Trophoblast cell (in vitro differentiated cells and primary cell): ENCODE data around the gene PRR14.

Experiments
- DNase-seq, 2 donors: peaks; one replicate each; pipeline ENCODE4 v3.0.0-alpha.2; 2016
- H2AFZ ChIP-seq: 2 replicates; pipeline ENCODE4 v1.6.1; 2013; ENCODE audit warnings: low read length, moderate library complexity, mild to moderate bottlenecking; ENCODE audit not compliant: insufficient read depth, poor library complexity
- H2AK5ac ChIP-seq: 2 replicates; pipeline ENCODE4 v1.6.1; 2013; ENCODE audit warnings: mild to moderate bottlenecking, low read length
- H2BK120ac ChIP-seq: 2 replicates; pipeline ENCODE4 v1.6.1; 2013; ENCODE audit warnings: low read length, mild to moderate bottlenecking, moderate library complexity; ENCODE audit not compliant: insufficient read depth, poor library complexity
- H2BK12ac ChIP-seq: 2 replicates; pipeline ENCODE4 v1.6.1; 2013; ENCODE audit warnings: mild to moderate bottlenecking, low read length, moderate library complexity
- H2BK5ac ChIP-seq: 2 replicates; pipeline ENCODE4 v1.6.1; 2013; ENCODE audit warnings: low read length, low read depth, moderate library complexity, mild to moderate bottlenecking; ENCODE audit not compliant: poor library complexity
- H3K14ac ChIP-seq: 2 replicates; pipeline ENCODE4 v1.6.1; 2013; ENCODE audit warnings: mild to moderate bottlenecking, low read length
- H3K18ac ChIP-seq: 2 replicates; pipeline ENCODE4 v1.6.1; 2013; ENCODE audit warnings: mild to moderate bottlenecking, low read length
- H3K23ac ChIP-seq: 2 replicates; pipeline ENCODE4 v1.6.1; 2013; ENCODE audit warnings: low read length
- H3K27ac ChIP-seq: 2 replicates; pipeline ENCODE4 v1.5.1; 2013; ENCODE audit warnings: low read depth, mild to moderate bottlenecking, inconsistent platforms, low read length, moderate library complexity
- H3K27me3 ChIP-seq: 2 replicates; pipeline ENCODE4 v1.6.1; 2013; ENCODE audit warnings: inconsistent platforms, mild to moderate bottlenecking, low read length, moderate library complexity; ENCODE audit not compliant: insufficient read depth
- H3K36me3 ChIP-seq, 2 experiments: 1 replicate in 1 of 2; 2 replicates in 1 of 2; pipeline ENCODE4 v1.6.1; 2013; ENCODE audit warnings: low read length in 2 of 2, mild to moderate bottlenecking in 2 of 2, moderate library complexity in 1 of 2; ENCODE audit not compliant: insufficient read depth in 2 of 2, control insufficient read depth in 1 of 2
- H3K4ac ChIP-seq: 2 replicates; pipeline ENCODE4 v1.6.1; 2013; ENCODE audit warnings: low read depth, mild to moderate bottlenecking, low read length, moderate library complexity
- H3K4me1 ChIP-seq, 2 experiments: 1 replicate in 1 of 2; 2 replicates in 1 of 2; pipeline ENCODE4 v1.6.1; 2013; ENCODE audit warnings: low read length in 2 of 2, mild to moderate bottlenecking in 2 of 2, moderate library complexity in 1 of 2; ENCODE audit not compliant: insufficient read depth in 2 of 2, control insufficient read depth in 1 of 2
- H3K4me2 ChIP-seq: 2 replicates; pipeline ENCODE4 v1.6.1; 2013; ENCODE audit warnings: inconsistent platforms, mild to moderate bottlenecking, low read length, moderate library complexity
- H3K4me3 ChIP-seq: 2 replicates; pipeline ENCODE4 v1.5.1; 2013; ENCODE audit warnings: mild to moderate bottlenecking, low read depth, low read length, inconsistent platforms
- H3K79me1 ChIP-seq: one replicate; pipeline ENCODE4 v1.6.1; 2013; ENCODE audit warnings: low read length
- H3K79me2 ChIP-seq: 2 replicates; pipeline ENCODE4 v1.6.1; 2013; ENCODE audit warnings: low read length, mild to moderate bottlenecking; ENCODE audit not compliant: control insufficient read depth, insufficient read depth, poor library complexity
- H3K9ac ChIP-seq: 2 replicates; pipeline ENCODE4 v1.6.1; 2013; ENCODE audit warnings: mild to moderate bottlenecking, low read length
- H3K9me3 ChIP-seq: 2 replicates; pipeline ENCODE4 v1.6.1; 2013; ENCODE audit warnings: low read depth, mild to moderate bottlenecking, control low read depth, inconsistent platforms, low read length; ENCODE audit not compliant: insufficient read depth
- H4K12ac ChIP-seq: 2 replicates; pipeline ENCODE4 v1.6.1; 2013; ENCODE audit warnings: low read depth, mild to moderate bottlenecking, low read length, moderate library complexity
- H4K8ac ChIP-seq: 2 replicates; pipeline ENCODE4 v1.6.1; 2013; ENCODE audit warnings: low read depth, mild to moderate bottlenecking, low read length, moderate library complexity
- H4K91ac ChIP-seq: one replicate; pipeline ENCODE4 v1.6.1; 2013; ENCODE audit warnings: low read depth, mild to moderate bottlenecking, low read length, moderate library complexity
- WGBS: extraction: QIAGEN DNeasy Blood & Tissue Kit; methylation state at CpG from one replicate; pipeline ENCODE4 v1.1.7; 2013; ENCODE audit warnings: missing lambda C conversion rate; ENCODE audit not compliant: insufficient read length, insufficient coverage; ENCODE audit errors: extremely low coverage; 5-methylcytosine and 5-hydroxymethylcytosine counted together

Gene PRR14

DNA sequence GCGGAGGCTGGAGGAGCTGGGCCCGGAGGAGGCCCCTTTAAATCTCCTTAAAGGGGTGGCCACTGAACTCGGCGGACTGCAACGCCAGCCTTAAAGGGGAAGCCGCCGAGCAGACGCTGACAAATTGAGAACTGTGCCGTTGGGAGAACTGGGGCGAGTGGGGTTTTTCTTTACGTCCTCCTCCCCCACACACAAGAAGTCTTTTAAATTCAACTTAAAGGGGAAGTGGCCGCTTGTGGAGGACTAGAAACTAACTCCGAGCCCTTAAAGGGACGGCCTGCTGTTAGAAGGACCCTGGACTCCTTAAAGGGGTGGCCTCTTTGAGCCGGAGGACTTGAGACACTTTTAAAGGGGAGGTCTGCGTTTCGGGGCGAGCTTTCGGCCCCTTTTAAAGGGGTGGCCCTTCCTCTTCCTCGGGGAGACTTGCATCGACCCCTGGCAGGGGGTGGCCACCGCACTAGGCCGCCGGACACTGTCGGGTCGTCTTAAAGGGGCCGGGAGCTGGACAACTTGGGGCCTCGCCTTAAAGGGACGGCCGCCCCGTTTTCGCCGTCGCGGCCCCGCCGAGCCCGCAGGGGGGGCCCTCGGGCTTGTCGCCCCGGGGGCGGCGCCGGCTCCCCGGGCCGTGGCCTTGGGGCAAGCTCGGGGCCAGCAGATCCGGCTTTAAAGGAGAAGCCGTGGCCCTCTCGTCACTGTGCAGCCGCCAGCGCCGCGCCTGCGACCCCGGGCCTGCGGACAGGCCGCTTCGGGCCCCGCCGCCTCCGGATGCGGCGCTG, 8.2 kb downstream of the PRR14 start:
- H3K23ac ChIP-seq, result no peak overlapping the region
- H3K36me3 ChIP-seq, result peaks cover 49 to 55% of the 10 kb centered on the region in 2 experiments
- H3K79me2 ChIP-seq, result peaks cover 18% of the 10 kb centered on the region
- H3K14ac ChIP-seq, result peak overlapping the region; percentile 78
- H3K4me3 ChIP-seq, result peak overlapping the region; percentile 95
- peak overlapping the region; percentile 82 for H4K12ac ChIP-seq
- H4K91ac ChIP-seq, result peak overlapping the region; percentile 77
- peaks cover 3% of the 10 kb centered on the region for H3K9me3 ChIP-seq
- H2AFZ ChIP-seq, result peak overlapping the region; percentile 50
- peak overlapping the region; percentile 41 for H2AK5ac ChIP-seq
- H2BK12ac ChIP-seq, result no peak overlapping the region
- peak overlapping the region; percentile 69 for H2BK120ac ChIP-seq
- peak overlapping the region; percentile 62 for H3K4ac ChIP-seq
- H3K9ac ChIP-seq, result peak overlapping the region; percentile 81
- peak overlapping the region; percentile 62 for H3K18ac ChIP-seq
- peak overlapping the region; percentile 89 for H4K8ac ChIP-seq
- peak overlapping the region; percentile 90 for H2BK5ac ChIP-seq
- WGBS, result no CpG with 5 or more reads among the region's 64 CpGs
- H3K79me1 ChIP-seq, result peaks cover 22% of the 10 kb centered on the region
- no peaks in the 10 kb centered on the region for H3K27me3 ChIP-seq
- H3K4me1 ChIP-seq, result peaks cover 16 to 18% of the 10 kb centered on the region in 2 experiments
- H3K4me2 ChIP-seq, result peak overlapping the region; percentile 92
- peak; percentile 98 to 99 for DNase-seq
- peak overlapping the region; percentile 99 for H3K27ac ChIP-seq

DNA sequence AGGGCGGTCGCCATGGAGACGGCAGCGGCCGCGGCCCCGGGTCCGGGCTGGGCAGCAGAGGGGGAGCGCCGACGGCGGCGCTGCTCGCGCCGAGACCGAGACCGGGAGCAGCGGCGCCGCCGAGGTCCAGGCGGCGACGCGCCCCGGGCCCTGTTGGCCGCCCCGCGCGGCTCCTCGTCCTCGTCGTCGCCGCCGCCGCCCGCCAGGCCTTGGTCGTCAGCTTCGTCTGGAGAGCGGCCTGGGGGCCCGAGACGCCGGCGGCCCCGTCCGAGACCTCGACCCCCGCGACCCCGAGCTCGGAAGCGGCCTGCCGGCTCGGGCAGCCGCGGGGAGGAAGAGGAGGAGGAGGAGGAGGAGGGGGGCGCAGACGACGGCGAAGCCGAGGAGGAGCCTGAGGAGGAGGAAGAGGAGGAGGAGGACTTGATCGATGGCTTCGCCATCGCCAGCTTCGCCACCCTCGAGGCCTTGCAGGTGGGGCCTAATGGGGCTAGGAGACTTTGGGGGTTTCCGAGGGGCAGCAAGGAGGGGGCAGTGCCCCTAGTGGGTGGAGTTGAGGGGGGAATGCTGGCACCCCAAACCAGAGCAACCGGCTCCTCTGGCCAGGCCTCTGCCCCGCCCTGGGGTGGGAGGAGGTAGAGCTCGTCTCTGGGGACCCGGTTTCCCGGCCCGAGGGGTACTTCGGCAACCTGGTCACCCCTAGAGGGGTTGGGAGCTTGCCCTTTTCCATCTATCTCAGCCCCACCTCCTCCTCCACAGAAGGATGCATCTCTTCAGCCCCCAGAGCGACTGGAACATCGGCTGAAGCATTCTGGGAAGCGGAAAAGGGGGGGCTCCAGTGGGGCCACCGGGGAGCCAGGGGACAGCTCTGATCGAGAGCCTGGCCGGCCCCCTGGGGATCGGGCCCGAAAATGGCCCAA, 9.0 kb downstream of the PRR14 start:
- Histone ChIP-seq H3K4ac (peak overlapping the region; percentile 81), H3K79me1 (peaks cover 22% of the 10 kb centered on the region), H2AFZ (peak overlapping the region; percentile 50), H3K36me3 (peaks cover 49 to 55% of the 10 kb centered on the region in 2 experiments), H4K91ac (peak overlapping the region; percentile 77), H3K14ac (peak overlapping the region; percentile 78), H3K18ac (peak overlapping the region; percentile 62), H3K23ac (no peak overlapping the region), H2BK5ac (peak overlapping the region; percentile 90), H3K4me1 (peaks cover 16 to 18% of the 10 kb centered on the region in 2 experiments), H3K4me2 (peak overlapping the region; percentile 92), H3K9ac (peak overlapping the region; percentile 81), H2BK12ac (no peak overlapping the region), H2BK120ac (peak overlapping the region; percentile 69), H4K12ac (peak overlapping the region; percentile 82), H3K9me3 (peaks cover 3% of the 10 kb centered on the region), H3K27me3 (no peaks in the 10 kb centered on the region), H2AK5ac (peak overlapping the region; percentile 41), H3K4me3 (peak overlapping the region; percentile 95), H3K27ac (peak overlapping the region; percentile 99), H4K8ac (peak overlapping the region; percentile 89), H3K79me2 (peaks cover 18% of the 10 kb centered on the region)
- WGBS, result no CpG with 5 or more reads among the region's 84 CpGs
- DNase-seq, result peak in 1 of 2 donors; percentile 21

DNA sequence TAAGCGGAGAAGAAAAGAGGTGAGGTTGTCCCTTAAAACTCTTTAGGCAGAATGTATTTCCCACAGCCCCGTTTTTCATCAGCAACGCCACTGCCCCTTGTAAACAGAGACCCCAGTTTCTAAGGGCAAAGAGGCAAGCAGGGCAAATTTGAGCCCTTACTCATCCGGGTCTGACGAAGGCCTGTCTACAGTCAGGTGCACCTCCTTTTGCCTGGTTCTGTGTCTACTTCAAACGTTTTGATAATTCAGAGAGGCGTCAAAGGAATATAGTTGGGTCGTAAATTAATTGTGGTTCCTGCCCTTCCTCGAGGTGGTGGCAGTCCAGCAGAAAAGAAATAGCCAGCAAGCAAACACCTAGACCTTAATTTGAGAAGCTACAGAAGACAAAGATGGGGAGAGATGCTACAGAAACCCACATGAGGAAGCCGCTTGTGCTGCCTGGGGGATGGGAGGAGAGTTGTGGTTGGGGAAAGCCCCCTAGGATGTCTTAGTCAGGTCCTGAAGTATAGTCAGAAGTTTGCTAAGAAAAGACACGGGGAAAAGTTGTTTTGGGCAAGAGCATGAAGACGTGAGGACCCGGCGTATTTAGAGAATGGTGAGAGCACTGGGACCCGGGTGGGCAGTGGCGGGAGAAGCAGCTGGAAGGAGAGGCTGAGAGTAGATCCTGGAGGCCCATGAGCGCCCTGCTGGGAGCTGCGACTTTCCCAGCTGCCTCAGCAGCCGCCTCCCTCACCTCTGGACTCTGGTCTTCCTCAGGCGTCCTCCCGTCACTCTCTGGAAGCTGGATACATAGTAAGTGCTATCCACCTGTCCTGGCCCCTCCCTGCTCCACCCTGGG, 9.9 kb downstream of the PRR14 start:
- peak overlapping the region; percentile 81 for H3K4ac ChIP-seq
- no peak overlapping the region for H2AK5ac ChIP-seq
- no peak overlapping the region for H4K8ac ChIP-seq
- peaks cover 16 to 18% of the 10 kb centered on the region in 2 experiments for H3K4me1 ChIP-seq
- DNase-seq, result peak in 1 of 2 donors; percentile 13
- H2BK5ac ChIP-seq, result no peak overlapping the region
- H3K4me2 ChIP-seq, result peak overlapping the region; percentile 92
- H3K27ac ChIP-seq, result no peak overlapping the region
- H3K79me2 ChIP-seq, result peaks cover 18% of the 10 kb centered on the region
- no CpG with 5 or more reads among the region's 21 CpGs for WGBS
- H4K12ac ChIP-seq, result no peak overlapping the region
- H3K9ac ChIP-seq, result no peak overlapping the region
- peak overlapping the region; percentile 95 for H3K4me3 ChIP-seq
- no peak overlapping the region for H2BK12ac ChIP-seq
- H3K18ac ChIP-seq, result peak overlapping the region; percentile 37
- H3K14ac ChIP-seq, result peak overlapping the region; percentile 78
- H3K79me1 ChIP-seq, result peaks cover 22% of the 10 kb centered on the region
- H3K27me3 ChIP-seq, result no peaks in the 10 kb centered on the region
- H2AFZ ChIP-seq, result no peak overlapping the region
- H4K91ac ChIP-seq, result peak overlapping the region; percentile 77
- peaks cover 3% of the 10 kb centered on the region for H3K9me3 ChIP-seq
- peak overlapping the region; percentile 69 for H2BK120ac ChIP-seq
- no peak overlapping the region for H3K23ac ChIP-seq
- H3K36me3 ChIP-seq, result peaks cover 49 to 55% of the 10 kb centered on the region in 2 experiments

DNA sequence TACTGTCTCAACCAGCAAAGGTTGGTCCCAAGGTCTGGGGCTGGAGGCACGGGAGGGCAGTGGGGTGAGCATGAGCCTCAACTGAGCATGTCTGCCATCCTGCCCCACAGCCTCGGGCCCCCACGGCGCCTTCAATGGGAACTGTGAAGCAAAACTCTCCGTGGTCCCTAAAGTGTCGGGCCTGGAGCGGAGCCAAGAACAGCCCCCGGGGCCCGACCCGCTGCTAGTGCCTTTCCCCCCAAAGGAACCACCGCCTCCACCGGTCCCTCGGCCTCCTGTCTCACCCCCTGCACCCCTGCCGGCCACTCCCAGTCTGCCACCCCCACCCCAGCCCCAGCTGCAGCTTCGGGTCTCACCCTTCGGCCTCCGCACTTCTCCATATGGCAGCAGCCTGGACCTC, 11.7 kb downstream of the PRR14 start:
- no peak overlapping the region for H3K14ac ChIP-seq
- no peak overlapping the region for H3K4ac ChIP-seq
- no CpG with 5 or more reads among the region's 17 CpGs for WGBS
- H3K79me2 ChIP-seq, result peaks cover 18% of the 10 kb centered on the region
- H4K91ac ChIP-seq, result no peak overlapping the region
- H2AFZ ChIP-seq, result no peak overlapping the region
- H3K4me1 ChIP-seq, result peaks cover 13 to 15% of the 10 kb centered on the region in 2 experiments
- H3K23ac ChIP-seq, result no peak overlapping the region
- no peak overlapping the region for H3K4me3 ChIP-seq
- no peak overlapping the region for H4K8ac ChIP-seq
- DNase-seq, result no peak
- peaks cover 5% of the 10 kb centered on the region for H3K9me3 ChIP-seq
- no peak overlapping the region for H3K18ac ChIP-seq
- H2BK12ac ChIP-seq, result no peak overlapping the region
- no peak overlapping the region for H3K9ac ChIP-seq
- peaks cover 60 to 67% of the 10 kb centered on the region in 2 experiments for H3K36me3 ChIP-seq
- H3K4me2 ChIP-seq, result no peak overlapping the region
- no peak overlapping the region for H3K27ac ChIP-seq
- no peak overlapping the region for H2BK120ac ChIP-seq
- H4K12ac ChIP-seq, result no peak overlapping the region
- no peak overlapping the region for H2BK5ac ChIP-seq
- peaks cover 20% of the 10 kb centered on the region for H3K79me1 ChIP-seq
- no peaks in the 10 kb centered on the region for H3K27me3 ChIP-seq
- H2AK5ac ChIP-seq, result no peak overlapping the region
